ENCODE data around the gene MED1. TPM values are rescaled to one million over a fixed set of nuclear protein-coding genes. Genes with fewer than 3 reads are reported as not detected.

Gene MED1
- total and polyA plus RNA-seq, 9 of the 15 experiments (the other 6 are each of a cell fraction or from before 2014, with no cell fraction given) = 14.0 to 59.8 (median 46.7) TPM

DNA sequence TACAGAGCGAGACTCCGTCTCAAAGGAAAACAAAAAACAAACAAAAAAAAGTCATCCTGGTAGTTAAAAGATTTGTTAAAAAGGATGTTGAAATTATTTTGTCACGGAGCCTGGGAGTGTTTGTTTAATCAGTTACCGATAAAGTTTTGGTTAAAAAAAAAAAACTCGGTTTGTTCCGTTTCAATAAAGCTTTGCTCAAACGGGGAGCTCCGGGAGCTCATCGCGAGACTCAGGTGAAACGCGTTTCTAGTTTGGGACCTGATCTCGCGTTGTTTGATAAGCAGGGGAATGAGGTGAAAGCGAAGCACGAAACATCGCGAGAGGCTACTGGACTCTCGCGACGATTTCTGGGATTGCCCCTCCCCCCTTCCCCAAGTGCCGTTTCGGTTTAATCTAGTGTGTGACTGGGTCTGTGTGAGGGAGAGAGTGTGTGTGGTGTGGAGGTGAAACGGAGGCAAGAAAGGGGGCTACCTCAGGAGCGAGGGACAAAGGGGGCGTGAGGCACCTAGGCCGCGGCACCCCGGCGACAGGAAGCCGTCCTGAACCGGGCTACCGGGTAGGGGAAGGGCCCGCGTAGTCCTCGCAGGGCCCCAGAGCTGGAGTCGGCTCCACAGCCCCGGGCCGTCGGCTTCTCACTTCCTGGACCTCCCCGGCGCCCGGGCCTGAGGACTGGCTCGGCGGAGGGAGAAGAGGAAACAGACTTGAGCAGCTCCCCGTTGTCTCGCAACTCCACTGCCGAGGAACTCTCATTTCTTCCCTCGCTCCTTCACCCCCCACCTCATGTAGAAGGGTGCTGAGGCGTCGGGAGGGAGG is 10.3 kb upstream of the MED1 start, which contains the start of gene CDK12 (continued):
- TF ChIP-seq FOXP1 (CRISPR knock-in tag; IDR thresholded peaks at IDR 0.05) (no peak), ZNF24 (IDR thresholded peaks at IDR 0.05) (no peak), ZNF586 (CRISPR knock-in tag; conservative IDR thresholded peaks at IDR 0.05) (no peak), TARDBP (IDR thresholded peaks at IDR 0.05) (peak; percentile 73; the same call in 1 of the 2 replicates), ZBTB49 (CRISPR knock-in tag; IDR thresholded peaks at IDR 0.05; ENCODE audit: borderline replicate concordance) (no peak), ZBTB11 (CRISPR knock-in tag; IDR thresholded peaks at IDR 0.05) (no peak; a peak in 1 of 6 replicates), NR1H2 (CRISPR knock-in tag; IDR thresholded peaks at IDR 0.05) (no peak), SMARCB1 (IDR thresholded peaks at IDR 0.05; ENCODE audit: insufficient read length, low read depth) (no peak), FIP1L1 (IDR thresholded peaks at IDR 0.05; ENCODE audit: low read depth, low read length, poor library complexity, severe bottlenecking) (no peak), XRCC4 (IDR thresholded peaks at IDR 0.05; ENCODE audit: extremely low read depth, insufficient read depth, insufficient read length) (no peak), NKRF (IDR thresholded peaks at IDR 0.05; ENCODE audit: borderline replicate concordance) (peak; percentile 84), ZBTB43 (CRISPR knock-in tag; IDR thresholded peaks at IDR 0.05) (no peak), ZC3H4 (CRISPR knock-in tag; IDR thresholded peaks at IDR 0.05; ENCODE audit: borderline replicate concordance) (no peak), CBX8 (IDR thresholded peaks at IDR 0.05; ENCODE audit: borderline replicate concordance, extremely low read depth, low read depth, low read length, poor library complexity, severe bottlenecking) (no peak)
- TF ChIP-seq, protein P1, sequence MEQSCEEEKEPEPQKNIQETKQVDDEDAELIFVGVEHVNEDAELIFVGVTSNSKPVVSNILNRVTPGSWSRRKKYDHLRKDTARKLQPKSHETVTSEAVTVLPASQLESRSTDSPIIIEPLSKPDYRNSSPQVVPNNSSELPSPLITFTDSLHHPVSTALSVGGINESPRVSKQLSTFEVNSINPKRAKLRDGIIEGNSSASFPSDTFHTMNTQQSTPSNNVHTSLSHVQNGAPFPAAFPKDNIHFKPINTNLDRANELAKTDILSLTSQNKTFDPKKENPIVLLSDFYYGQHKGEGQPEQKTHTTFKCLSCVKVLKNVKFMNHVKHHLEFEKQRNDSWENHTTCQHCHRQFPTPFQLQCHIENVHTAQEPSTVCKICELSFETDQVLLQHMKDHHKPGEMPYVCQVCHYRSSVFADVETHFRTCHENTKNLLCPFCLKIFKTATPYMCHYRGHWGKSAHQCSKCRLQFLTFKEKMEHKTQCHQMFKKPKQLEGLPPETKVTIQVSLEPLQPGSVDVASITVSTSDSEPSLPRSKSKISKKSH (CRISPR knock-in tag; IDR thresholded peaks at IDR 0.05) = no peak

Data from K562 (cell line).